Suppressor macrophage treated with lipopolysaccharide for 4 hours (primary cell): ENCODE results near the gene GGA1.
A peak's percentile ranks its signal among the peaks of the same experiment; 100 is the strongest.
"Not testable (repeated sequence)": the region's sequence is repeated elsewhere in the genome, so short reads cannot be mapped to it uniquely, and the experiment has no call there.

Experiments
- DNase-seq: peaks from one replicate; pipeline ENCODE4 v3.0.0-alpha.2; 2020

Gene GGA1

GRCh38 chr22:37571258-37571991 is 37.2 kb upstream of the GGA1 start:
- no peak for DNase-seq

- DNase-seq: no peak
Observed at GRCh38 chr22:37571992-37572373, 36.7 kb upstream of the GGA1 start.

- no peak for DNase-seq
Observed at GRCh38 chr22:37575490-37576003, 33.1 kb upstream of the GGA1 start.

GRCh38 chr22:37578002-37578401 is 30.6 kb upstream of the GGA1 start:
- peak; percentile 47 for DNase-seq

- DNase-seq: no peak
Observed at GRCh38 chr22:37581504-37581903, 27.1 kb upstream of the GGA1 start.

- DNase-seq: no peak
Observed at GRCh38 chr22:37582526-37582925, 26.1 kb upstream of the GGA1 start.

GRCh38 chr22:37588546-37589215 is 20.0 kb upstream of the GGA1 start:
- no peak for DNase-seq

- no peak for DNase-seq
Observed at GRCh38 chr22:37589636-37590035, 19.0 kb upstream of the GGA1 start.

- not testable (repeated sequence) for DNase-seq
Observed at GRCh38 chr22:37591081-37591480, 17.6 kb upstream of the GGA1 start.

- DNase-seq: no peak
Observed at GRCh38 chr22:37591823-37592404, 16.7 kb upstream of the GGA1 start.

GRCh38 chr22:37594237-37594636 is 14.4 kb upstream of the GGA1 start:
- no peak for DNase-seq

GRCh38 chr22:37599153-37599552 is 9.5 kb upstream of the GGA1 start:
- DNase-seq: no peak

- DNase-seq: no peak
Observed at GRCh38 chr22:37601203-37601539, 7.5 kb upstream of the GGA1 start.

- peak; percentile 57 for DNase-seq
Observed at GRCh38 chr22:37601540-37602442, 6.8 kb upstream of the GGA1 start.

- DNase-seq: not testable (repeated sequence)
Observed at GRCh38 chr22:37602546-37603277, 5.9 kb upstream of the GGA1 start.

GRCh38 chr22:37604074-37604473 is 4.6 kb upstream of the GGA1 start:
- no peak for DNase-seq

GRCh38 chr22:37604875-37605274 is 3.8 kb upstream of the GGA1 start:
- DNase-seq: no peak

- DNase-seq: peak; percentile 64
Observed at GRCh38 chr22:37607010-37607934, 1.4 kb upstream of the GGA1 start.

GRCh38 chr22:37607935-37608476 is 628 bp upstream of the GGA1 start:
- no peak for DNase-seq

- no peak for DNase-seq
Observed at GRCh38 chr22:37609240-37610152, 862 bp downstream of the GGA1 start.
